SK-N-SH (cell line): ENCODE results near the gene TM2D3. TPM values are rescaled to one million over a fixed set of nuclear protein-coding genes. Genes with fewer than 3 reads are reported as not detected.

Experiments used
- CTCF ChIA-PET: fragments of 300-600, 350-600 bp; formaldehyde crosslinking; extraction: SDS; loops from one replicate; lab custom pipeline; 2021; lab: Yijun Ruan, JAX
- POLR2A ChIA-PET: fragments of 350-600 bp; sonication (Branson Sonifier 250); formaldehyde crosslinking; extraction: SDS; loops from one replicate; lab custom pipeline; 2020; ENCODE audit warnings: antibody characterized with exemption, inconsistent platforms; lab: Yijun Ruan, JAX
- DNase-seq: peaks from one replicate; pipeline ENCODE4 v3.0.0; 2012
- H2AFZ ChIP-seq: fragments of 200-600 bp; sonication (generic); 2 replicates; pipeline ENCODE4 v1.8.1; 2016; ENCODE audit warnings: antibody characterized with exemption, mild to moderate bottlenecking, low read depth
- H3F3A ChIP-seq: fragments of 200-600 bp; sonication (generic); replicated peaks from 2 replicates; pipeline ENCODE3; 2016; ENCODE audit warnings: antibody characterized with exemption, mild to moderate bottlenecking; ENCODE audit not compliant: insufficient read depth
- H3K27ac ChIP-seq, 2 experiments: fragments of 200-500 bp in 1 of 2; fragments of 200-600 bp in 1 of 2; sonication (Bioruptor generic) in 1 of 2; sonication (generic), shearing (Covaris generic) in 1 of 2; 2 replicates each; pipeline versions ENCODE4 v1.5.1 to v1.6.1; 2014 to 2016; ENCODE audit warnings: low read depth in 2 of 2, inconsistent platforms in 1 of 2, low read length in 1 of 2, mild to moderate bottlenecking in 1 of 2, mixed read lengths in 1 of 2
- H3K27me3 ChIP-seq: fragments of 200-600 bp; sonication (generic), shearing (Covaris generic); 2 replicates; pipeline ENCODE4 v1.6.1; 2016; ENCODE audit warnings: mixed run types; ENCODE audit not compliant: insufficient read depth
- H3K36me3 ChIP-seq, 2 experiments: fragments of 200-500 bp in 1 of 2; fragments of 200-600 bp in 1 of 2; sonication (Bioruptor generic) in 1 of 2; sonication (generic) in 1 of 2; replicated peaks in 1 of 2; 2 replicates each; pipeline versions ENCODE3 to v1.5.1; 2014 to 2016; ENCODE audit warnings: low read length in 1 of 2, mild to moderate bottlenecking in 1 of 2; ENCODE audit not compliant: insufficient read depth in 2 of 2, control insufficient read depth in 1 of 2
- H3K4me1 ChIP-seq, 2 experiments: fragments of 200-500 bp in 1 of 2; fragments of 200-600 bp in 1 of 2; sonication (Bioruptor generic) in 1 of 2; sonication (generic), shearing (Covaris generic) in 1 of 2; 2 replicates each; pipeline versions ENCODE4 v1.5.1 to v1.6.1; 2014 to 2016; ENCODE audit warnings: low read depth in 1 of 2, low read length in 1 of 2, mixed run types in 1 of 2; ENCODE audit not compliant: insufficient read depth in 2 of 2, control insufficient read depth in 1 of 2
- H3K4me2 ChIP-seq: fragments of 200-600 bp; sonication (generic), shearing (Covaris generic); 2 replicates; pipeline ENCODE4 v1.6.1; 2017; ENCODE audit warnings: mixed run types
- H3K4me3 ChIP-seq, 2 experiments: fragments of 200-500 bp in 1 of 2; fragments of 200-600 bp in 1 of 2; sonication (Bioruptor generic) in 1 of 2; sonication (generic), shearing (Covaris generic) in 1 of 2; 2 replicates each; pipeline versions ENCODE4 v1.5.1 to v1.8.1; 2014 to 2016; ENCODE audit warnings: low read depth in 2 of 2, inconsistent platforms in 1 of 2, low read length in 1 of 2, mild to moderate bottlenecking in 1 of 2, mixed read lengths in 1 of 2, moderate library complexity in 1 of 2
- H3K79me2 ChIP-seq: fragments of 200-600 bp; sonication (generic); 2 replicates; pipeline ENCODE4 v1.8.1; 2017; ENCODE audit warnings: mild to moderate bottlenecking; ENCODE audit not compliant: insufficient read depth
- H3K9ac ChIP-seq: fragments of 200-600 bp; sonication (generic); 2 replicates; pipeline ENCODE4 v1.6.1; 2017; ENCODE audit warnings: mixed run types
- H3K9me2 ChIP-seq: fragments of 200-600 bp; sonication (generic); 2 replicates; pipeline ENCODE4 v1.6.1; 2017; ENCODE audit warnings: mixed run types
- H3K9me3 ChIP-seq: fragments of 200-600 bp; sonication (generic); 2 replicates; pipeline ENCODE4 v1.6.1; 2017; ENCODE audit warnings: mixed run types, mild to moderate bottlenecking, moderate library complexity
- H4K20me1 ChIP-seq: fragments of 200-600 bp; sonication (generic); 2 replicates; pipeline ENCODE4 v1.6.1; 2017; ENCODE audit warnings: mild to moderate bottlenecking, mixed run types; ENCODE audit not compliant: insufficient read depth
- ELF1 ChIP-seq: IDR thresholded peaks from 2 replicates; pipeline ENCODE4 v1.4.0; 2012
- FOSL2 ChIP-seq: IDR thresholded peaks from 2 replicates; pipeline ENCODE4 v1.4.0; 2012; ENCODE audit warnings: low read depth, mild to moderate bottlenecking, moderate library complexity, borderline replicate concordance
- GABPA ChIP-seq: IDR thresholded peaks from 2 replicates; pipeline ENCODE4 v1.4.0; 2012; ENCODE audit warnings: low read depth, mild to moderate bottlenecking
- IRF3 ChIP-seq: fragments of 150-350 bp; IDR thresholded peaks from 2 replicates; pipeline ENCODE4 v1.6.1; 2016; ENCODE audit warnings: mild to moderate bottlenecking, low read depth, low read length
- MEF2A ChIP-seq: IDR thresholded peaks from 2 replicates; pipeline ENCODE4 v1.4.0; 2012; ENCODE audit warnings: low read depth, borderline replicate concordance
- REST ChIP-seq: IDR thresholded peaks from 2 replicates; pipeline ENCODE4 v1.6.1; 2012; ENCODE audit warnings: mild to moderate bottlenecking, low read depth, low read length, moderate library complexity
- RFX5 ChIP-seq: IDR thresholded peaks from 2 replicates; pipeline ENCODE4 v1.6.1; 2012; ENCODE audit warnings: mild to moderate bottlenecking, improper control_type of control experiment, low read length
- RXRA ChIP-seq: IDR thresholded peaks from 2 replicates; pipeline ENCODE4 v1.4.0; 2012; ENCODE audit warnings: low read depth, mild to moderate bottlenecking, borderline replicate concordance
- SIN3A ChIP-seq: IDR thresholded peaks from 2 replicates; pipeline ENCODE4 v1.6.1; 2012; ENCODE audit warnings: low read depth, mild to moderate bottlenecking, low read length, moderate library complexity, borderline replicate concordance
- WGBS: methylation state at CpG from one replicate; pipeline ENCODE4 v1.1.6; 2017; ENCODE audit warnings: low lambda C conversion rate; 5-methylcytosine and 5-hydroxymethylcytosine counted together
- polyA plus RNA-seq, 3 experiments: library from polyadenylated mRNA; depleted of rRNA; stranded (reverse); fragments of >200 nt; gene quantifications; 2 replicates each; pipeline ENCODE4 v1.2.3, GENCODE V29; 2012
- TF ChIP-seq, protein P1 (sequence below): IDR thresholded peaks from 2 replicates; pipeline ENCODE4 v1.4.0; 2012; ENCODE audit warnings: low read depth, borderline replicate concordance
- TF ChIP-seq, protein P2 (sequence below): IDR thresholded peaks from 2 replicates; pipeline ENCODE4 v1.4.0; 2012; ENCODE audit warnings: low read depth, borderline replicate concordance

Gene TM2D3
- polyA plus RNA-seq, 1 of the 3 experiments (the other 2 are of a cell fraction), result 73.3 TPM

GRCh38 chr15:101667881-101668280 lies 15.7 kb upstream of the TM2D3 start:
- Histone ChIP-seq H3K9me3 (no peaks in the 10 kb centered on the region), H3K27ac (no peak overlapping the region)
- TF ChIP-seq SIN3A (no peak), RFX5 (no peak), ELF1 (no peak), IRF3 (no peak), MEF2A (no peak), FOSL2 (no peak), GABPA (no peak), RXRA (no peak), REST (no peak)
- TF ChIP-seq, protein P1, sequence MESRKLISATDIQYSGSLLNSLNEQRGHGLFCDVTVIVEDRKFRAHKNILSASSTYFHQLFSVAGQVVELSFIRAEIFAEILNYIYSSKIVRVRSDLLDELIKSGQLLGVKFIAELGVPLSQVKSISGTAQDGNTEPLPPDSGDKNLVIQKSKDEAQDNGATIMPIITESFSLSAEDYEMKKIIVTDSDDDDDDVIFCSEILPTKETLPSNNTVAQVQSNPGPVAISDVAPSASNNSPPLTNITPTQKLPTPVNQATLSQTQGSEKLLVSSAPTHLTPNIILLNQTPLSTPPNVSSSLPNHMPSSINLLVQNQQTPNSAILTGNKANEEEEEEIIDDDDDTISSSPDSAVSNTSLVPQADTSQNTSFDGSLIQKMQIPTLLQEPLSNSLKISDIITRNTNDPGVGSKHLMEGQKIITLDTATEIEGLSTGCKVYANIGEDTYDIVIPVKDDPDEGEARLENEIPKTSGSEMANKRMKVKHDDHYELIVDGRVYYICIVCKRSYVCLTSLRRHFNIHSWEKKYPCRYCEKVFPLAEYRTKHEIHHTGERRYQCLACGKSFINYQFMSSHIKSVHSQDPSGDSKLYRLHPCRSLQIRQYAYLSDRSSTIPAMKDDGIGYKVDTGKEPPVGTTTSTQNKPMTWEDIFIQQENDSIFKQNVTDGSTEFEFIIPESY, result no peak
- TF ChIP-seq, protein P2, sequence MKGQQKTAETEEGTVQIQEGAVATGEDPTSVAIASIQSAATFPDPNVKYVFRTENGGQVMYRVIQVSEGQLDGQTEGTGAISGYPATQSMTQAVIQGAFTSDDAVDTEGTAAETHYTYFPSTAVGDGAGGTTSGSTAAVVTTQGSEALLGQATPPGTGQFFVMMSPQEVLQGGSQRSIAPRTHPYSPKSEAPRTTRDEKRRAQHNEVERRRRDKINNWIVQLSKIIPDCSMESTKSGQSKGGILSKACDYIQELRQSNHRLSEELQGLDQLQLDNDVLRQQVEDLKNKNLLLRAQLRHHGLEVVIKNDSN, result no peak
- TF ChIP-seq, all 33 proteins: peak for 0
- DNase-seq, result no peak
- Histone ChIP-seq H3K9me2 (no peaks in the 10 kb centered on the region), H3K9ac (no peak overlapping the region), H2AFZ (no peak overlapping the region), H3K36me3 (peaks cover 27 to 39% of the 10 kb centered on the region in 2 experiments), H3K4me2 (no peak overlapping the region), H3K4me3 (no peak overlapping the region), H3F3A (no peaks in the 10 kb centered on the region), H3K4me1 (no peaks in the 10 kb centered on the region), H3K79me2 (no peaks in the 10 kb centered on the region), H4K20me1 (no peaks in the 10 kb centered on the region), H3K27me3 (no peaks in the 10 kb centered on the region)
- POLR2A ChIA-PET, result no interaction called here
- 93% methylated on average over 1 of the region's 1 CpG for WGBS
- CTCF ChIA-PET, result interaction anchor here (0.7 to 2.0 kb wide), 4 partner anchors 9 to 26 kb away, joined by 3 to 5 read pairs (median 4); no protein-coding TSS in a partner anchor
